Activated CD4-positive, alpha-beta T cell treated with anti-CD3 and anti-CD28 coated beads for 4 hours (primary cell): ENCODE measurements around the gene CACNB4.
"Not testable (repeated sequence)": the region's sequence is repeated elsewhere in the genome, so short reads cannot be mapped to it uniquely, and the experiment has no call there.

Experiments used
- DNase-seq, 2 donors: peaks; one replicate each; pipeline ENCODE4 v3.0.0-alpha.2; 2020

CACNB4 gene

GRCh38 chr2:151891566-151892194, 207.2 kb downstream of the CACNB4 start:
- no peak for DNase-seq

- DNase-seq, result no peak
These were observed 211.7 kb downstream of the CACNB4 start for GRCh38 chr2:151887164-151887563.

GRCh38 chr2:151886241-151886640, 212.6 kb downstream of the CACNB4 start:
- no peak for DNase-seq

- no peak for DNase-seq
These were observed 215.9 kb downstream of the CACNB4 start for GRCh38 chr2:151882786-151883445.

GRCh38 chr2:151881342-151881741, 217.5 kb downstream of the CACNB4 start:
- no peak for DNase-seq

GRCh38 chr2:151880586-151880985, 218.3 kb downstream of the CACNB4 start:
- DNase-seq, result no peak

GRCh38 chr2:151878655-151879563, 219.9 kb downstream of the CACNB4 start:
- DNase-seq, result no peak

GRCh38 chr2:151878204-151878603, 220.6 kb downstream of the CACNB4 start:
- no peak for DNase-seq

GRCh38 chr2:151875631-151876030, 223.2 kb downstream of the CACNB4 start:
- not testable (repeated sequence) for DNase-seq

GRCh38 chr2:151872463-151872862, 226.4 kb downstream of the CACNB4 start:
- no peak for DNase-seq

GRCh38 chr2:151869291-151869690, 229.6 kb downstream of the CACNB4 start:
- DNase-seq, result no peak

GRCh38 chr2:151862700-151863099, 236.1 kb downstream of the CACNB4 start:
- no peak for DNase-seq

GRCh38 chr2:151861174-151861573, 237.7 kb downstream of the CACNB4 start:
- no peak for DNase-seq

GRCh38 chr2:151860613-151861146, 238.2 kb downstream of the CACNB4 start:
- no peak for DNase-seq

GRCh38 chr2:151860210-151860609, 238.6 kb downstream of the CACNB4 start:
- DNase-seq, result no peak

GRCh38 chr2:151857650-151858049, 241.2 kb downstream of the CACNB4 start:
- no peak for DNase-seq

- DNase-seq, result no peak
These were observed 243.7 kb downstream of the CACNB4 start for GRCh38 chr2:151855111-151855510.

GRCh38 chr2:151853070-151853758, 245.6 kb downstream of the CACNB4 start:
- no peak for DNase-seq

GRCh38 chr2:151852260-151853069, 246.4 kb downstream of the CACNB4 start:
- no peak for DNase-seq

GRCh38 chr2:151851761-151852160, 247.1 kb downstream of the CACNB4 start:
- DNase-seq, result no peak

- no peak for DNase-seq
These were observed 249.3 kb downstream of the CACNB4 start for GRCh38 chr2:151849413-151850010.
